ENCODE results near the gene TMEM182.

DNA sequence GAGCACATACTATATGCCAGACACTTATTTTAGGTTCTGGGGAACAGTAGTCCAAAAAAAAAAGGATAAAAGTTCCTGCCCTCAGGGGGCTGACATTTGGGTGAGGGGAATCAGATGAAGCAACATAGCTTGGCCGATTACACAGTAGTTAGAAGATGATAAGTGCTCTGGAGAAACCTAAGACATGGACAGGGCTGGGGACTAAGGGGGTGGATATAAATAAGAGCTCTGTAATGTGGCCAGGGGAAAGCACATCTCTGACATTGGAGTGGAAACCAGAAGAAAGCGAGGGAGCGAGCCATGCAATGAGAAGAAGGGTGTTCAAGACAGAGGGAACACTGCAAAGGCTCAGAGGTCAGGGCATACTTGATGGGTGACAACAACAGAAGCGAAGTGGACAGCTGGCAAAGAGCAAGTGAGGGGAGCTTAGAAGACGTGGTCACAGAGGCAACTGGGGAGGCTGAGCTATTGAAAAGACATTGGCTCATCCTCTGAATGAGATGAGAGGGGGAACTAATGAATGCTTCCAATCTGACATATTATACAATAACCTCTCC lies 11.4 kb downstream of the TMEM182 start:
- TF ChIP-seq EZH2 (IDR thresholded peaks at IDR 0.05; ENCODE audit: low read length, unreplicated experiment), result no peak
- TF ChIP-seq, protein P1, sequence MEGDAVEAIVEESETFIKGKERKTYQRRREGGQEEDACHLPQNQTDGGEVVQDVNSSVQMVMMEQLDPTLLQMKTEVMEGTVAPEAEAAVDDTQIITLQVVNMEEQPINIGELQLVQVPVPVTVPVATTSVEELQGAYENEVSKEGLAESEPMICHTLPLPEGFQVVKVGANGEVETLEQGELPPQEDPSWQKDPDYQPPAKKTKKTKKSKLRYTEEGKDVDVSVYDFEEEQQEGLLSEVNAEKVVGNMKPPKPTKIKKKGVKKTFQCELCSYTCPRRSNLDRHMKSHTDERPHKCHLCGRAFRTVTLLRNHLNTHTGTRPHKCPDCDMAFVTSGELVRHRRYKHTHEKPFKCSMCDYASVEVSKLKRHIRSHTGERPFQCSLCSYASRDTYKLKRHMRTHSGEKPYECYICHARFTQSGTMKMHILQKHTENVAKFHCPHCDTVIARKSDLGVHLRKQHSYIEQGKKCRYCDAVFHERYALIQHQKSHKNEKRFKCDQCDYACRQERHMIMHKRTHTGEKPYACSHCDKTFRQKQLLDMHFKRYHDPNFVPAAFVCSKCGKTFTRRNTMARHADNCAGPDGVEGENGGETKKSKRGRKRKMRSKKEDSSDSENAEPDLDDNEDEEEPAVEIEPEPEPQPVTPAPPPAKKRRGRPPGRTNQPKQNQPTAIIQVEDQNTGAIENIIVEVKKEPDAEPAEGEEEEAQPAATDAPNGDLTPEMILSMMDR (conservative IDR thresholded peaks at IDR 0.05; ENCODE audit: low read depth, low read length), result no peak
- no peak for TF ChIP-seq EZH2phosphoT487 (IDR thresholded peaks at IDR 0.05; ENCODE audit: borderline replicate concordance, low read length)

Data from PC-3 (cell line).